Fibroblast of mammary gland (primary cell): ENCODE measurements around the gene XYLT1.
A peak's percentile ranks its signal among the peaks of the same experiment; 100 is the strongest.

Experiments used
- DNase-seq: peaks from one replicate; pipeline ENCODE4 v3.0.0-alpha.2; 2010; ENCODE audit warnings: low read depth
- H3K4me3 ChIP-seq: 2 replicates; pipeline ENCODE4 v1.5.1; 2011; ENCODE audit warnings: low read depth, mild to moderate bottlenecking, low read length, moderate library complexity; ENCODE audit not compliant: control insufficient read depth
- TF ChIP-seq, protein P1 (sequence below): conservative IDR thresholded peaks from 2 replicates; pipeline ENCODE4 v1.5.1; 2011; ENCODE audit warnings: low read depth, low read length, inconsistent platforms; ENCODE audit not compliant: control insufficient read depth, insufficient read depth

The XYLT1 gene

DNA sequence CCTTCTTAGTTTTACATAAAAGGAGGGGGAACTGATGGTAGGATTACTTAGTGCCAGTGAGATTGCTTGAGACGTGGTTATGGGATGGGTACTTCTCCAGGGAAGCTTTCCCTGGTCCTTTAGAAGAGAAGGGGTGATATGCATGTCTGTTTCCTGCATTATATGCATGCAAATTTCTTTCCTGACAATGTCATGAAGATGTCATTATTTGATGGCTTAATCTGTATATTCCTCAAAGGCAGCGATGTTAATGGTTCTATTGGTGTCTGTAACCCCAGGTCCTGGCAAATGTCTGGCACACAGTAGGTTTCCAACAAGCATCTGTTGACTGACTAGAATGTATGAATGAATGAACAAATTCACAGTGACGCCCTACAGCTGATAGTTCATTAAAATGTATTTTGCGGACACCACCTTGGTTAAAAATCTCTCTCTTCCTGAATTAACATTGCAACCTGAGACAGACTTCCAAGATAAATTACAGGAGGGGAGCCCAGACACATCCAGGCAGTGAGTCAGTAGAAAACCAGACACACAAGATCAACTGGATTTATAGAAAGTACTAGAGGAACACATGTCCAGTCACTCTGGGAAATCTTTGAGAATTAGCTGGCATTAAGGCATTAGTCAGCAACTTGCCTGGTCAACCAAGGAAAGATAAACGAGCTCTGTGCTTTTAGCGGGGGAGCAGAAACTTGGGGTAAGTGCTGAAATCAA lies 293.4 kb downstream of the XYLT1 start:
- no peak overlapping the region for H3K4me3 ChIP-seq
- DNase-seq = peak; percentile 85
- TF ChIP-seq, protein P1, sequence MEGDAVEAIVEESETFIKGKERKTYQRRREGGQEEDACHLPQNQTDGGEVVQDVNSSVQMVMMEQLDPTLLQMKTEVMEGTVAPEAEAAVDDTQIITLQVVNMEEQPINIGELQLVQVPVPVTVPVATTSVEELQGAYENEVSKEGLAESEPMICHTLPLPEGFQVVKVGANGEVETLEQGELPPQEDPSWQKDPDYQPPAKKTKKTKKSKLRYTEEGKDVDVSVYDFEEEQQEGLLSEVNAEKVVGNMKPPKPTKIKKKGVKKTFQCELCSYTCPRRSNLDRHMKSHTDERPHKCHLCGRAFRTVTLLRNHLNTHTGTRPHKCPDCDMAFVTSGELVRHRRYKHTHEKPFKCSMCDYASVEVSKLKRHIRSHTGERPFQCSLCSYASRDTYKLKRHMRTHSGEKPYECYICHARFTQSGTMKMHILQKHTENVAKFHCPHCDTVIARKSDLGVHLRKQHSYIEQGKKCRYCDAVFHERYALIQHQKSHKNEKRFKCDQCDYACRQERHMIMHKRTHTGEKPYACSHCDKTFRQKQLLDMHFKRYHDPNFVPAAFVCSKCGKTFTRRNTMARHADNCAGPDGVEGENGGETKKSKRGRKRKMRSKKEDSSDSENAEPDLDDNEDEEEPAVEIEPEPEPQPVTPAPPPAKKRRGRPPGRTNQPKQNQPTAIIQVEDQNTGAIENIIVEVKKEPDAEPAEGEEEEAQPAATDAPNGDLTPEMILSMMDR = no peak

DNA sequence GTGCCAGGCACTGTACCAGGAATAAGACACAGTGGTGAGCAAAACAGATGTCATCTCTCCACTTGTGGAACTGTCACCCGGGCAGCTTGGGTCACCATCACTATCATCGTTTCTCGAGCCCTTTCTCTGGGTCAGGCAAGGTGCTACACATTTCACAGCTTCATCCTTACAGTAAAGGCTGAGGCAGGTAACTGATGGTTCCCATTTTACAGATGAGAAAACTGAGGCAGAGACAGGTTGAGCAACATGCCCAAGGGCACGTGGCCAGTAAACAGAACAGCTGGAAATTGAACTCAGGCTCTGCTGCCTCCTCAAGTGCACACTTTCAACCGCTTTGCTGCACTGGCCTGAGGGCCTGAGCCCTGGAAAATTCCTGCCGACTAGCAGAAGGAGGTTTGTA lies 294.6 kb downstream of the XYLT1 start:
- DNase-seq = no peak
- no peak overlapping the region for H3K4me3 ChIP-seq
- TF ChIP-seq, protein P1 = no peak

DNA sequence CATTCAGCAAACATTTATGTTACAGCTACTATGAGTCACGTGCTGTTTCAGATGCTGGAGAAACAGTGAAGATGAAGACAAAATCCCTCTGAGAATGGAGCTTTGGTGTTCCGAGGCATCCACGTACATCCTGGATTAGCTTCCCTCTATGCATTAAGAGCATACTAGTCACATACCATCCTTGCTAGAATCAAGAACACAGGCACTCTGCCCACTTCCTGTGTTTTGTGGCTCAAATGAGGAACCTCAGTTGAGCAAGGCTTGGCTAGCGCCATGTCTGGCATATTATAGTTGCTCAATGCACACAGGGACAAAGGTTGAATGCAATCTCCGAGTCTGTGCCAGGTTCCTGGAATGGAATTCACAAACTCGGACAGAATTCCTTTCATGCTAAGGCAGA lies 297.5 kb downstream of the XYLT1 start:
- TF ChIP-seq, protein P1 = no peak
- peak; percentile 87 for DNase-seq
- H3K4me3 ChIP-seq = no peak overlapping the region

DNA sequence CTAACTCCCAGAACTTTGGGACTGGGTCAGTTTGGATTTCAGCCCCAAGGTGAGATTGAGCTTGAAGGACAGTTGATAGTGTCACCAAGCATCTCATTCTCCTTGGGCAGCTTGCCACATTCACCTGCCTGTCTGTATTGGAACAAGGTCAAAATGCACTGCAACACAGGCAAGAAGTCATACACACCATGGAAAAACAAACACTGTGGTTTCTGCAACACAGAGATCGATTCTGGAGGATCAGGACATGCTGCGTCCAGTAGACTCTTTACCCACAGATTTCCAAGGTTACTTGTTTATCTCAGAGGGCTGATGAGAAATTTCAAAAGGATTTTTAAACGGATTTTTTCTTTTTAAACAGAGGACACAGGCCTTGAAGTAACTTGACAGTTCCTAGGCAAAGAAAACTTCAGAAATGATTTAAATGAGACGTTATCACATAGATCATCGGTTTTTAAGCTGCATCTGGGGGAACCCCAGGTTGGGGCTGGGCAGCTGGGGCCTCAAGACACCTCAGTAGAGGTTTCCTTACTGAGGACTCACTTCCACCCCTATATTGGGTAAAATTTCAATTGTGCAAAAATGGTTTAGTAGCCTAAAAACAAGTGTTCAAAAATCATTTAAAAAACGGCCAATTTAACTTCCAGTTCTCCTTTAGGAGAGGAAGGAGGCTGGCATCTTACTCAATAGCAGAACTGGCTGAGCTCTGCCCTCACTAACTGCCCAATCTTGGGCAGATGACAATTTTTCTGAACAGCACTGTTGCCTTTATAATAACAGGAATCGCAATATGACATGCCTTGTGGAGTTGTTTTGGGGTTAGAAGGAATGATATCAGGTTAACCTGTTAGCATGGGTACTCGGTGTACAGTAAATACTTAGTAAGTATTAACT lies 299.3 kb downstream of the XYLT1 start:
- DNase-seq = no peak
- H3K4me3 ChIP-seq = no peak overlapping the region
- TF ChIP-seq, protein P1 = no peak

DNA sequence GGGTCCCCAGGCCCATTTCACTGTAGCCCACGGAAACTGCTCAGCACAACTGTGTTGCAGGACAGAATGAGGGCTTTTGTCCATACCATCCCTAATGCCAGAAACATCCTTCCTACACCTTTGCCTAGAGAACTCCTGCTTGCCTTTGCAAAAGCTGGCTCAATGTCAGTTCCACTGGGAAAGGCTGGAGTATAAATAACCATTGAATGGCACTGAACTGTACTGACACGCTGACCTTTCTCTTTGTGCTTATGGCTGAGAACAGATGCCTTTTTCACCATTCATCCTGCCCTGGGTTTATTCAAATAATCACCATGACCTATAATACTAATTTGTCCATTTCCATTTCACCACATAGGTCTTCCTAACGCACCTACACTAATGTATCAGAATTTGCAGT lies 300.3 kb downstream of the XYLT1 start:
- TF ChIP-seq, protein P1 = no peak
- H3K4me3 ChIP-seq = no peak overlapping the region
- DNase-seq = no peak

DNA sequence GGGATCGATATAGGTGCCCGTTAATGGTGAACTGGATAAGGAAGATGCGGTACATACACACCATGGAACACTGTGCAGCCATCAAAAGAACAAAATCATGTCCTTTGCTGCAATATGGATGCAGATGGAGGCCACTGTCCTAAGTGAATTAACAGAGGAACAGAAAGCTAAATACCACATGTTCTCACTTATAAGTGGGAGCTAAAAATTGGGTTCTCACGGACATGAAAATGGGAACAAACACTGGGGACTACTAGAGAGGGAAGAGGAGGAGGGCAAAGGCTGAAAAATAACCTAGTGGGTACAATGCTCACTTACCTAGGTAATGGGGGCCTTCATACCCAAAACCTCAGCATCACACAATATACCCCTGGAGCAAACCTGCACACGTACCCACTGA lies 302.6 kb downstream of the XYLT1 start:
- TF ChIP-seq, protein P1 = no peak
- H3K4me3 ChIP-seq = no peak overlapping the region
- DNase-seq = no peak
